HAP-1 (cell line): Measurements from ENCODE around the gene SLC23A2.
"Not testable (repeated sequence)": the region's sequence is repeated elsewhere in the genome, so short reads cannot be mapped to it uniquely, and the experiment has no call there.

Experiments
- DNase-seq, 2 experiments: peaks; one replicate each; pipeline ENCODE4 v3.0.0-alpha.2; 2016 to 2020; ENCODE audit warnings: low spot score in 2 of 2
- H3K27me3 ChIP-seq: fragments of 250-450 bp; sonication (Bioruptor Pico); 2 replicates; pipeline ENCODE4 v1.5.1; 2020; ENCODE audit warnings: low read depth, mild to moderate bottlenecking, moderate library complexity
- H3K36me3 ChIP-seq: fragments of 250-450 bp; sonication (Bioruptor Pico); replicated peaks from 2 replicates; pipeline ENCODE4 v1.5.1; 2020; ENCODE audit warnings: mild to moderate bottlenecking
- H3K4me1 ChIP-seq: fragments of 250-450 bp; sonication (Bioruptor Pico); 2 replicates; pipeline ENCODE4 v1.5.1; 2020; ENCODE audit warnings: mild to moderate bottlenecking
- H3K4me3 ChIP-seq: fragments of 250-450 bp; sonication (Bioruptor Pico); 2 replicates; pipeline ENCODE4 v1.5.1; 2020; ENCODE audit warnings: mild to moderate bottlenecking, moderate library complexity
- H3K9me3 ChIP-seq: fragments of 250-450 bp; sonication (Bioruptor Pico); 2 replicates; pipeline ENCODE4 v1.5.1; 2020; ENCODE audit warnings: mild to moderate bottlenecking, moderate library complexity
- in situ Hi-C: fragments of 300-500 bp; cut with MboI; formaldehyde crosslinking; loops from 3 replicates; pipeline ENCODE4 v1.14.3; 2020; ENCODE audit warnings: low sequenced_read_pairs, inconsistent platforms, mixed read lengths

Gene SLC23A2

GRCh38 chr20:5000263-5001173 is 792 bp downstream of the SLC23A2 start:
- Histone ChIP-seq H3K9me3 (no peaks in the 10 kb centered on the region), H3K4me1 (peaks cover 22% of the 10 kb centered on the region), H3K36me3 (no peaks in the 10 kb centered on the region), H3K4me3 (peak overlapping the region; percentile 44), H3K27me3 (no peaks in the 10 kb centered on the region)
- DNase-seq, result peak in 1 of 2 experiments; percentile 45
- in situ Hi-C loops, result no loop called here

GRCh38 chr20:4999788-5000187 is 1.5 kb downstream of the SLC23A2 start:
- in situ Hi-C loops, result no loop called here
- Histone ChIP-seq H3K9me3 (no peaks in the 10 kb centered on the region), H3K36me3 (no peaks in the 10 kb centered on the region), H3K27me3 (no peaks in the 10 kb centered on the region), H3K4me3 (no peak overlapping the region), H3K4me1 (peaks cover 22% of the 10 kb centered on the region)
- no peak for DNase-seq

DNA sequence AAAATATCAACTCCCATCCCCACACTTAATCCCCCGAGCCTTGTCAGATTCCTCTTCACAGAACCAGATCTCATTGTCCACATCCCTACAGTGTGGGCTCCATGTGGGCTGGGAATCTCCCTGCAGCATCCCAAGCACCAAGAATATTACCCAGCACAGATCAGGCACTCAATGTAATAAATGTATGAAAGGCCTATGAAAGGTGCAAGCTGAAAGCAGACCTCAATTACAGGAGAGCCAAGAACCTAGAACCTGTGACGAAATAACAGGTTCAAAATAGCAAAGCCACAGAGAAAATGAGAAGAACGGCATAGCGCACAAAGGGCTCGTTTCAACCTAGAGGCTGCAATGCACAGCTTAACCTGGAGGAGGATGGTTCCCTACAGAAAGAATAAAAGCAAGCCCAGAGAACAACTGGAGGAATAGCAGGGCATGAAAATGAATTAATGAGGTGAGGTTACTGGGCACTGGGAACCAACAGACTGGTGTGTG is 3.1 kb downstream of the SLC23A2 start:
- H3K36me3 ChIP-seq, result no peaks in the 10 kb centered on the region
- no peaks in the 10 kb centered on the region for H3K9me3 ChIP-seq
- DNase-seq, result peak in 1 of 2 experiments; percentile 39
- H3K4me3 ChIP-seq, result no peak overlapping the region
- in situ Hi-C loops, result no loop called here
- H3K27me3 ChIP-seq, result no peaks in the 10 kb centered on the region
- peaks cover 22% of the 10 kb centered on the region for H3K4me1 ChIP-seq

DNA sequence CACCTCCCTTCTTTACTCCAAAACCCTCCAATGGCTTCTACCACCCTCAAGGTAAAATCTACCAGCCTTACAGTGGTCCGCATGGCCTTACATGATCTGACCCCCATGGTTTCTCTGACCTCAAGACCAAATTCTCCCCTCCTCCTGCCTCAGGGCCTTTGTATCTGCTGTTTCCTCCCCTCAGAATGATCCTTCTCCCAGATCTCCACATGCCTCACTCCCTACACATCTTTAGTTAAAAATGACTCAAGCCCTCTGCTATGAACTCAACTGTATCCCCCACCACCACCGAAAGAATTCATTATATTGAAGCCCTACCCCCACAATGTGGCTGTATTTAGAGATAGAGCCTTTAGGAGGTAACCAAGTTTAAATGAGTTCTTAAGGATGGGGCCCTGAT is 4.1 kb downstream of the SLC23A2 start:
- DNase-seq, result no peak
- in situ Hi-C loops, result no loop called here
- no peak overlapping the region for H3K4me3 ChIP-seq
- H3K36me3 ChIP-seq, result no peaks in the 10 kb centered on the region
- H3K4me1 ChIP-seq, result peaks cover 22% of the 10 kb centered on the region
- H3K27me3 ChIP-seq, result no peaks in the 10 kb centered on the region
- no peaks in the 10 kb centered on the region for H3K9me3 ChIP-seq

DNA sequence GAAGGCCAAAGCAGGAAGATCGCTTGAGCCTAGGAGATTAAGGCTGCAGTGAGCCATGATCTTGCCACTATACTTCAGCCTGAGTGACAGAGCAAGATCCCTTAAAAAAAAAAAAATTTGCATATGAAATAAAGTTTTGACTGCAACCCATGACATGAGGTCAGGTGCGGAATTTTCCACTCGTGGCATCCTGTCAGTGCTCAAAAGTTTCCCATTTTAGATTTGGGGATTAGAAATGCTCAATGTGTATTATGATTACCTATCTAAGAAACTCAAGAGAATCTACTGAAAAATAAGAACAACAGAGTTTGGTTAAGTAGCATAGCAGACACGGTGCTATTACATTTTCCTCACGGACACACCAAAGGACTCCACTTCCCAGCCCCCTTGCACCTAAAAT is 11.7 kb downstream of the SLC23A2 start:
- Histone ChIP-seq H3K9me3 (no peaks in the 10 kb centered on the region), H3K27me3 (no peaks in the 10 kb centered on the region), H3K4me3 (no peak overlapping the region), H3K4me1 (peaks cover 8% of the 10 kb centered on the region), H3K36me3 (no peaks in the 10 kb centered on the region)
- in situ Hi-C loops, result no loop called here
- DNase-seq, result peak in 1 of 2 experiments; percentile 34

- H3K4me3 ChIP-seq, result no peak overlapping the region
- no peaks in the 10 kb centered on the region for H3K36me3 ChIP-seq
- no peaks in the 10 kb centered on the region for H3K9me3 ChIP-seq
- H3K4me1 ChIP-seq, result peaks cover 8% of the 10 kb centered on the region
- in situ Hi-C loops, result no loop called here
- no peaks in the 10 kb centered on the region for H3K27me3 ChIP-seq
- DNase-seq, result no peak
These were observed 14.2 kb downstream of the SLC23A2 start for GRCh38 chr20:4987130-4987529.

DNA sequence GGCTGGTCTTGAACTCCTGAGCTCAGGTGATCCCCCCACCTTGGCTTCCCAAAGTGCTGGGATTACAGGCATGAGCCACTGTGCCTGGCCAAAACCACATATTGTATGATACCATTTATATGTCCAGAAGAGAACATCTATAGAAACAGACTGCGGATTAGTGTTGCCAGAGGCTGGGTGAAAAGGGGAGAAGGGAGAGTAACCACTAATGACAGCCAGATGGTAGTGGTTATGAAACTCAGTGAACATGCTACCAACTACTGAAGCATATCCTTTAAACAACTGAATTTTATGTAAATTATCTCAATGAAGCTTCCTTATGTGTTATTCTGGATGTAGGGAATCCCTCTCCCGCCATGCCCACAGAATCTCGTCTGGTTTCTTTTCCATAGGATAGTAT is 15.7 kb downstream of the SLC23A2 start:
- H3K4me1 ChIP-seq, result peaks cover 8% of the 10 kb centered on the region

DNA sequence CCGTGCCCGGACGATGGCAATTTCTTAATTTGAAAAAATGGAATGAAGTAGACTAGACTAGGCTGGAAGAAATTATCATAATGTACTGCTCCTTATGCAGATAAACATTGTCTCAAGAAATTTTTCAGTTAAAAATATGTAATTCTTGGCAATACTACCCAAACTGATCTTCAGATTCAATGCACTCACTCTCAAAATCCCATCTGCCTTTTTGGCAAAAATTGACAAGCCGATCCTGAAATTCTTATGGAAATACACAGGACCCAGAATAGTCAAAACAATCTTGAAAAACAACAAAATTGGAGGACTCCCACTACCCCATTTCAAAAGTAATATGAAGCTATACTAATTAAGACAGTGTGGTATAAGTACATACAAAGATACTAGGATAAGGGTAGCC is 19.0 kb downstream of the SLC23A2 start:
- in situ Hi-C loops, result no loop called here
- no peak overlapping the region for H3K4me3 ChIP-seq
- H3K36me3 ChIP-seq, result no peaks in the 10 kb centered on the region
- H3K27me3 ChIP-seq, result peaks cover 20% of the 10 kb centered on the region
- H3K9me3 ChIP-seq, result no peaks in the 10 kb centered on the region
- H3K4me1 ChIP-seq, result peaks cover 17% of the 10 kb centered on the region
- DNase-seq, result no peak

More for the DNA sequence above, 15.7 kb downstream of the SLC23A2 start:
- Histone ChIP-seq H3K4me3 (no peak overlapping the region), H3K9me3 (no peaks in the 10 kb centered on the region), H3K27me3 (no peaks in the 10 kb centered on the region), H3K36me3 (no peaks in the 10 kb centered on the region)
- no peak for DNase-seq
- in situ Hi-C loops, result no loop called here

- no peaks in the 10 kb centered on the region for H3K9me3 ChIP-seq
- peaks cover 20% of the 10 kb centered on the region for H3K27me3 ChIP-seq
- H3K36me3 ChIP-seq, result no peaks in the 10 kb centered on the region
- peak; percentile 26 to 96 for DNase-seq
- no peak overlapping the region for H3K4me3 ChIP-seq
- in situ Hi-C loops, result no loop called here
- peaks cover 17% of the 10 kb centered on the region for H3K4me1 ChIP-seq
These were observed 21.4 kb downstream of the SLC23A2 start for GRCh38 chr20:4979841-4980410.

DNA sequence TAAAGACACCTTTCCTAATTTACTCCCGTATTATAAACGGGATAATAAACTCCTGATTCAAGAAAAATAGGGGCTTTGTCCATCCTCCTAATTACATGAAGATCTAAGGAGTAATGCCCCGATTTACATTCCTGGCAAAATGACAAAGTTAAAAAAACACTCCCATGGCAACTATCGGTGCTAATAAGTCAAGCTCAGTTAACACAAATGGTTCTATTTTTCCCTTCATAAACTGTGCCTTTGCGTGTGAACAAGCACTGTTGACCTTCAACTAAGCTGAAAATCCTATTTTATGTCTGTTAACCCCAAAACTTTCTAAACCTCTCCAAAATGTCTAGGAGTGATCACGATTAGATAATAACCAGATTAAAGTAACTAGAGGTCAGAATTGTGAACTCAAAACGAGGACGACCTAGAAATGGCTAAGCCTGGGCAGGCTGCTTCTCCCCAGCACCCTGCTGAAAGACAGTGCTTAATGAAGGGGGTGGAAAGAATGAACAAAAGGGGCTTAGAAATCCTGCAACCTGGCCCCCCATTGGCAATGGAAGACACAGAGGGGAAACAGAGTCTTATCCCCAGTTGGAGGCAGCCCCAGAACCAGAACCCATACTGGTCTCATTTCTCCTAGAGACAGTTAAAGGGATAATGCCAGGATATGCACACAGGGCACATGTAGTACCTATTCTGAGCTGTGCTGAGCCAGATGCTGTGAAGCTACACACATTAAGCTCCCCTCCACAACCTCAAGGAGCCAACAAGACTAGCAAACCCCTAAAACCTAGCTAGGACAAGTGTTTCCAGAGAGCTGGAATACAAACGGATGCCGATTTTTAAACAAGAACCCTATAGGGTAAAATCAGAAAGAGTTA is 23.0 kb downstream of the SLC23A2 start:
- Histone ChIP-seq H3K4me1 (peaks cover 22% of the 10 kb centered on the region), H3K9me3 (no peaks in the 10 kb centered on the region), H3K4me3 (no peak overlapping the region), H3K36me3 (no peaks in the 10 kb centered on the region), H3K27me3 (peaks cover 20% of the 10 kb centered on the region)
- in situ Hi-C loops, result no loop called here
- peak in 1 of 2 experiments; percentile 52 for DNase-seq

DNA sequence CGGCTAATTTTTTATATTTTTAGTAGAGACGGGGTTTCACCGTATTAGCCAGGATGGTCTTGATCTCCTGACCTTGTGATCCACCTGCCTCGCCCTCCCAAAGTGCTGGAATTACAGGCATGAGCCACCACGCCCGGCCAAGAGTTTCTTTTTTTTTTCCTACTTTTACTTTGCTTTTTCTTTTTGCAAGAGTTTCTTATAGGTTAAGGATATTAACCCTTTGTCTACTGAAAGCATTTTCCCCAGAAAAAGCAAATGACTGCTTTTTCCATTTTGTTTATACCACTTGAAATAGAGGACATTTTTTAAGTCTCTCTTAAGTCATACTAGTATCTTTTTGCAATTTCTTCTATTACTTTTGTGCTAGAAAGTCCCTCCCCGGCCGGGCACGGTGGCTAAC is 25.3 kb downstream of the SLC23A2 start:
- peaks cover 20% of the 10 kb centered on the region for H3K27me3 ChIP-seq
- H3K4me3 ChIP-seq, H3K36me3 ChIP-seq, in situ Hi-C loops, DNase-seq, H3K9me3 ChIP-seq: not testable (repeated sequence)
- H3K4me1 ChIP-seq, result peaks cover 28% of the 10 kb centered on the region

DNA sequence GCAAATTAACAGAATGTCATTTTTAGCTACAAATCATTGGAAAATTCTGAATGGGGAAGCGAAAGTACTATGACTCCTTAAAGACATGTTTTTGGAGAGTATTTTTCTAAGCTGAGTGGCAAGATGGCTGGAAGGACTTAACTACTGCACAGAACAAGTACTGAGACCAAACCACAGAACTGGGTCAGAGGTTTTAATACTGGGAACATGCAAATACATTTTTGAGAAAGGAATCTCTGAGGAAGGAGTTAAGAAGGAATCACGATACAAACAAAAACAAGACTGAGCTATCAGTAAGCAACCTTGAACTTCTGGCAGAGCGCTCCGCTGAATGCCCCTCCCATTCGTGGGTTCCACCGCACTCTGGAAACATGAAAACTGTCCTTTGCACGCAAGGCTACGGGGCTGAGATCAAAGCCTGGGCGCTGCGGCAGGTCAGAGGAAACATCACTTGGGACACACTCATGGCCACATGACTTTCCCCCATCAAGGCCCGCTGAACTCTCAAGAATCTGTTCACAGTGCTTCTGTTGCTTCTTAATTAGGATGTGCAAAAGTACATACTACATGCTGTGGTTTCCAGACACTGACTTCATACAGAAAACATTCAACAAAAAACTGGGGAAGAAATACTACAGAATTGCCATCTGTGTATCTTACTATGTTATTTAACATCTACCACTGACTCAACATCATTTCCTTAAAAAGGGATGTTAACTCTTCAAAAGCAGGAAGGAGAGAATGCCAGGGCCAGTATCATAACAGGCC is 27.8 kb downstream of the SLC23A2 start:
- Histone ChIP-seq H3K9me3 (no peaks in the 10 kb centered on the region), H3K4me1 (peaks cover 18% of the 10 kb centered on the region), H3K27me3 (peaks cover 11% of the 10 kb centered on the region), H3K36me3 (no peaks in the 10 kb centered on the region), H3K4me3 (no peak overlapping the region)
- in situ Hi-C loops, result loop anchor here (25.0 kb wide), 1 partner anchor 361 kb away; no protein-coding TSS in a partner anchor
- DNase-seq, result peak in 1 of 2 experiments; percentile 28
